Muscle layer of colon (tissue), 2 donors: Measurements from ENCODE around the gene CDON.
"Not testable (repeated sequence)": the region's sequence is repeated elsewhere in the genome, so short reads cannot be mapped to it uniquely, and the experiment has no call there.

Experiments
- H3K27ac ChIP-seq: one replicate; pipeline ENCODE4 v1.7.0; 2013; ENCODE audit warnings: low read depth, mild to moderate bottlenecking, low read length, moderate library complexity
- H3K27me3 ChIP-seq, 2 donors: one replicate each; pipeline ENCODE4 v1.7.0; 2013; ENCODE audit warnings: low read length in 2 of 2, mild to moderate bottlenecking in 2 of 2; ENCODE audit not compliant: insufficient read depth in 2 of 2, control insufficient read depth in 1 of 2
- H3K36me3 ChIP-seq: one replicate; pipeline ENCODE4 v1.7.0; 2013; ENCODE audit warnings: mild to moderate bottlenecking, low read length; ENCODE audit not compliant: insufficient read depth
- H3K4me1 ChIP-seq: one replicate; pipeline ENCODE4 v1.7.0; 2013; ENCODE audit warnings: mild to moderate bottlenecking, low read length; ENCODE audit not compliant: insufficient read depth
- H3K4me3 ChIP-seq, 2 donors: one replicate each; pipeline ENCODE4 v1.7.0; 2013; ENCODE audit warnings: low read length in 2 of 2, low read depth in 1 of 2, mild to moderate bottlenecking in 1 of 2, moderate library complexity in 1 of 2
- H3K9ac ChIP-seq: one replicate; pipeline ENCODE4 v1.7.0; 2013; ENCODE audit warnings: low read length
- H3K9me3 ChIP-seq: one replicate; pipeline ENCODE4 v1.7.0; 2013; ENCODE audit warnings: mild to moderate bottlenecking, low read length
- donor health status: abdominal sarcoma.
- donor health status: Adenocarcinoma of cecum.

CDON gene

GRCh38 chr11:125924384-125925007, 138.2 kb downstream of the CDON start:
- H3K9ac ChIP-seq, result no peak overlapping the region
- H3K27ac ChIP-seq, result no peak overlapping the region
- no peaks in the 10 kb centered on the region for H3K4me1 ChIP-seq
- H3K36me3 ChIP-seq, result no peaks in the 10 kb centered on the region
- no peaks in the 10 kb centered on the region for H3K27me3 ChIP-seq
- no peaks in the 10 kb centered on the region for H3K9me3 ChIP-seq
- no peak overlapping the region for H3K4me3 ChIP-seq

- H3K27ac ChIP-seq, result no peak overlapping the region
- H3K4me1 ChIP-seq, result no peaks in the 10 kb centered on the region
- no peak overlapping the region for H3K4me3 ChIP-seq
- no peaks in the 10 kb centered on the region for H3K9me3 ChIP-seq
- H3K36me3 ChIP-seq, result no peaks in the 10 kb centered on the region
- no peaks in the 10 kb centered on the region for H3K27me3 ChIP-seq
- no peak overlapping the region for H3K9ac ChIP-seq
Observed at GRCh38 chr11:125923633-125924032, 139.0 kb downstream of the CDON start.

- Histone ChIP-seq H3K4me3 (no peak overlapping the region), H3K36me3 (no peaks in the 10 kb centered on the region), H3K9ac (no peak overlapping the region), H3K27me3 (no peaks in the 10 kb centered on the region), H3K9me3 (no peaks in the 10 kb centered on the region), H3K27ac (no peak overlapping the region), H3K4me1 (no peaks in the 10 kb centered on the region)
Observed at GRCh38 chr11:125923012-125923579, 139.6 kb downstream of the CDON start.

- H3K4me3 ChIP-seq, result no peak overlapping the region
- no peaks in the 10 kb centered on the region for H3K27me3 ChIP-seq
- H3K9ac ChIP-seq, result no peak overlapping the region
Observed at GRCh38 chr11:125922156-125922555, 140.5 kb downstream of the CDON start.

GRCh38 chr11:125921042-125921441, 141.6 kb downstream of the CDON start:
- no peaks in the 10 kb centered on the region for H3K9me3 ChIP-seq
- no peak overlapping the region for H3K9ac ChIP-seq
- H3K36me3 ChIP-seq, result no peaks in the 10 kb centered on the region
- no peaks in the 10 kb centered on the region for H3K4me1 ChIP-seq
- H3K27ac ChIP-seq, result no peak overlapping the region
- H3K4me3 ChIP-seq, result no peak overlapping the region
- H3K27me3 ChIP-seq, result no peaks in the 10 kb centered on the region

More at GRCh38 chr11:125922156-125922555, 140.5 kb downstream of the CDON start:
- Histone ChIP-seq H3K4me1 (no peaks in the 10 kb centered on the region), H3K27ac (no peak overlapping the region), H3K36me3 (no peaks in the 10 kb centered on the region), H3K9me3 (no peaks in the 10 kb centered on the region)

GRCh38 chr11:125918140-125918840, 144.4 kb downstream of the CDON start:
- H3K4me1 ChIP-seq, result no peaks in the 10 kb centered on the region
- no peak overlapping the region for H3K4me3 ChIP-seq
- H3K27me3 ChIP-seq, result no peaks in the 10 kb centered on the region
- no peaks in the 10 kb centered on the region for H3K9me3 ChIP-seq
- no peak overlapping the region for H3K27ac ChIP-seq
- no peak overlapping the region for H3K9ac ChIP-seq
- no peaks in the 10 kb centered on the region for H3K36me3 ChIP-seq

- Histone ChIP-seq H3K27me3 (no peaks in the 10 kb centered on the region), H3K36me3 (no peaks in the 10 kb centered on the region), H3K27ac (no peak overlapping the region), H3K4me1 (no peaks in the 10 kb centered on the region), H3K4me3 (no peak overlapping the region), H3K9me3 (no peaks in the 10 kb centered on the region), H3K9ac (no peak overlapping the region)
Observed at GRCh38 chr11:125916683-125917347, 145.9 kb downstream of the CDON start.

- not testable (repeated sequence) for H3K9ac ChIP-seq, H3K27ac ChIP-seq, H3K27me3 ChIP-seq, H3K4me3 ChIP-seq, H3K36me3 ChIP-seq, H3K9me3 ChIP-seq, H3K4me1 ChIP-seq
Observed at GRCh38 chr11:125914601-125915000, 148.1 kb downstream of the CDON start.

- H3K27me3 ChIP-seq, result peaks cover under 1 to 8% of the 10 kb centered on the region in 2 donors
- H3K9me3 ChIP-seq, result no peaks in the 10 kb centered on the region
- no peak overlapping the region for H3K27ac ChIP-seq
- H3K36me3 ChIP-seq, result no peaks in the 10 kb centered on the region
- H3K9ac ChIP-seq, result no peak overlapping the region
- no peak overlapping the region for H3K4me3 ChIP-seq
- no peaks in the 10 kb centered on the region for H3K4me1 ChIP-seq
Observed at GRCh38 chr11:125910226-125910849, 152.3 kb downstream of the CDON start.
